NOMO-1 treated with dmso at 0.1 percent for 144 hours (cell line): Measurements from ENCODE around the gene VCL.
"Not testable (repeated sequence)": the region's sequence is repeated elsewhere in the genome, so short reads cannot be mapped to it uniquely, and the experiment has no call there.

Experiments
- DNase-seq: peaks from one replicate; lab custom pipeline; 2025; ENCODE audit not compliant: unreplicated experiment; lab: John Stamatoyannopoulos, UW

The VCL gene

GRCh38 chr10:74035303-74035702, 37.4 kb downstream of the VCL start:
- DNase-seq, result no peak

- DNase-seq, result no peak
These were observed 38.6 kb downstream of the VCL start for GRCh38 chr10:74036474-74036873.

GRCh38 chr10:74039561-74040145, 41.7 kb downstream of the VCL start:
- no peak for DNase-seq

- no peak for DNase-seq
These were observed 42.5 kb downstream of the VCL start for GRCh38 chr10:74040200-74041126.

GRCh38 chr10:74044419-74044818, 46.5 kb downstream of the VCL start:
- DNase-seq, result no peak

- DNase-seq, result no peak
These were observed 49.4 kb downstream of the VCL start for GRCh38 chr10:74047304-74047703.

GRCh38 chr10:74047871-74048270, 50.0 kb downstream of the VCL start:
- peak; percentile 79 for DNase-seq

- no peak for DNase-seq
These were observed 50.5 kb downstream of the VCL start for GRCh38 chr10:74048433-74048832.

- DNase-seq, result no peak
These were observed 52.0 kb downstream of the VCL start for GRCh38 chr10:74049955-74050354.

GRCh38 chr10:74050653-74051052, 52.7 kb downstream of the VCL start:
- no peak for DNase-seq

GRCh38 chr10:74051736-74052342, 53.9 kb downstream of the VCL start:
- no peak for DNase-seq

GRCh38 chr10:74052994-74053393, 55.1 kb downstream of the VCL start:
- no peak for DNase-seq

GRCh38 chr10:74055383-74056049, 57.6 kb downstream of the VCL start:
- DNase-seq, result no peak

GRCh38 chr10:74056050-74056818, 58.3 kb downstream of the VCL start:
- peak; percentile 3 for DNase-seq

GRCh38 chr10:74058071-74058470, 60.2 kb downstream of the VCL start:
- peak; percentile 30 for DNase-seq

- peak; percentile 22 for DNase-seq
These were observed 60.7 kb downstream of the VCL start for GRCh38 chr10:74058658-74059057.

GRCh38 chr10:74061104-74061503, 63.2 kb downstream of the VCL start:
- no peak for DNase-seq

- not testable (repeated sequence) for DNase-seq
These were observed 64.1 kb downstream of the VCL start for GRCh38 chr10:74061978-74062377.

- DNase-seq, result no peak
These were observed 65.3 kb downstream of the VCL start for GRCh38 chr10:74063256-74063655.
